DOHH2 (cell line): ENCODE results near the gene ZNF577.

Experiments
- H3F3A ChIP-seq: fragments of 200-600 bp; sonication (generic), shearing (Covaris generic); 2 replicates; pipeline ENCODE4 v1.6.0; 2016; ENCODE audit warnings: antibody characterized with exemption, mild to moderate bottlenecking; ENCODE audit not compliant: control insufficient read depth, insufficient read depth
- H3K27ac ChIP-seq: fragments of 200-600 bp; sonication (generic); 2 replicates; pipeline ENCODE4 v1.5.1; 2014; ENCODE audit warnings: low read depth, mild to moderate bottlenecking, low read length, moderate library complexity
- H3K27me3 ChIP-seq: fragments of 200-600 bp; sonication (generic); 2 replicates; pipeline ENCODE4 v1.6.1; 2014; ENCODE audit warnings: mild to moderate bottlenecking, low read length, mixed read lengths; ENCODE audit not compliant: control insufficient read depth
- H3K36me3 ChIP-seq: fragments of 200-600 bp; sonication (generic); 2 replicates; pipeline ENCODE4 v1.6.1; 2014; ENCODE audit warnings: mild to moderate bottlenecking, low read length, moderate library complexity, mixed read lengths; ENCODE audit not compliant: control insufficient read depth
- H3K4me1 ChIP-seq: fragments of 200-600 bp; sonication (generic); 2 replicates; pipeline ENCODE4 v1.6.1; 2014; ENCODE audit warnings: mild to moderate bottlenecking, low read length, mixed read lengths; ENCODE audit not compliant: control insufficient read depth
- H3K4me2 ChIP-seq: fragments of 200-600 bp; sonication (generic); 2 replicates; pipeline ENCODE4 v1.6.0; 2014; ENCODE audit warnings: mild to moderate bottlenecking, low read length, moderate library complexity
- H3K4me3 ChIP-seq: fragments of 200-600 bp; sonication (generic); 2 replicates; pipeline ENCODE4 v1.5.1; 2014; ENCODE audit warnings: mild to moderate bottlenecking, low read length, mixed read lengths
- H3K79me2 ChIP-seq: fragments of 200-600 bp; sonication (generic); 2 replicates; pipeline ENCODE4 v1.6.1; 2014; ENCODE audit warnings: mild to moderate bottlenecking, low read length, mixed read lengths; ENCODE audit not compliant: control insufficient read depth
- H3K9me2 ChIP-seq: fragments of 200-600 bp; sonication (generic); replicated peaks from 2 replicates; pipeline ENCODE4 v1.6.1; 2014; ENCODE audit warnings: mild to moderate bottlenecking, low read length, mixed read lengths; ENCODE audit not compliant: control insufficient read depth
- H3K9me3 ChIP-seq: fragments of 200-600 bp; sonication (generic); 2 replicates; pipeline ENCODE4 v1.6.1; 2014; ENCODE audit warnings: antibody characterized with exemption, low read length, mixed read lengths; ENCODE audit not compliant: control insufficient read depth, insufficient read depth
- H4K20me1 ChIP-seq: fragments of 200-600 bp; sonication (generic); 2 replicates; pipeline ENCODE4 v1.6.0; 2014; ENCODE audit warnings: low read depth, mild to moderate bottlenecking, antibody characterized with exemption, low read length, moderate library complexity; ENCODE audit not compliant: control insufficient read depth, insufficient read depth
- EZH2phosphoT487 ChIP-seq: fragments of 200-600 bp; sonication (generic); IDR thresholded peaks from 2 replicates; pipeline ENCODE4 v1.6.1; 2017; ENCODE audit warnings: borderline replicate concordance, mild to moderate bottlenecking, antibody characterized with exemption, low read length, moderate library complexity, mixed read lengths
- TF ChIP-seq, protein P1 (sequence below): fragments of 200-600 bp; sonication (generic); IDR thresholded peaks from one replicate; pipeline ENCODE4 v1.5.1; 2014; ENCODE audit warnings: antibody characterized with exemption, mild to moderate bottlenecking, low read depth, low read length; ENCODE audit not compliant: poor library complexity, severe bottlenecking

The ZNF577 gene

DNA sequence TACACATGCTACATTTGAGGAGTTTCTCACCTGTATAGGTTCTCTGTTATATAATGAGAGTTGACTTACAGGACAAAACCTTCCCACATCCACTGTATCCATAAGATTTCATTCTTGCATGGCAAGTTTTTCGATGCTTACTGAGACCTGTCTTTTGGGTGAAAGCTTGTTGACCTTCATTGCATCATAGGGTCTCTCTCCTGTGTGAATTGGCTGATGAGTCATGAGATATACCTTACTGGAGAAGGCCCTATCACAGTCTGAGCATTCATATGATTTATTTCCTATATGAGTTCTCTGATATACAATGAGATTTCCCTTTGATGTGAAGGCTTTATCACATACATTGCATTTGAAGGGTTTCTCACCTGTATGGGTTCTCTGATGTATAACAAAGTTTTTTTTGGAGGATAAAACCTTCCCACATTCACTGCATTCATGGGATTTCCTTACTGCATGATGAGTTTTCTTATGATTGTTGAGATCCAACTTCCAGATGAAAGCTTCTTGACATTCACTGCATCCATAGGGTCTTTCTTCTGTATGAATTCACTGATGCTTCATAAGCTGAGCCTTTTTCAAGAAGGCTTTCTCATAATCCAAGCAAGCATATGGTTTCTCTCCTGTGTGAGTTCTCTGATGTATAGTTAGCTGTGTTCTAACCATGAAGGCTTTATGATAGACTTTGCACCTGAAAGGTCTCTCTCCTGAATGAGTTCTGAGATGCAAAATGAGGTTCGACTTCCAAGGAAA is 25.7 kb downstream of the ZNF577 start:
- no peaks in the 10 kb centered on the region for H3F3A ChIP-seq
- H3K36me3 ChIP-seq: no peaks in the 10 kb centered on the region

DNA sequence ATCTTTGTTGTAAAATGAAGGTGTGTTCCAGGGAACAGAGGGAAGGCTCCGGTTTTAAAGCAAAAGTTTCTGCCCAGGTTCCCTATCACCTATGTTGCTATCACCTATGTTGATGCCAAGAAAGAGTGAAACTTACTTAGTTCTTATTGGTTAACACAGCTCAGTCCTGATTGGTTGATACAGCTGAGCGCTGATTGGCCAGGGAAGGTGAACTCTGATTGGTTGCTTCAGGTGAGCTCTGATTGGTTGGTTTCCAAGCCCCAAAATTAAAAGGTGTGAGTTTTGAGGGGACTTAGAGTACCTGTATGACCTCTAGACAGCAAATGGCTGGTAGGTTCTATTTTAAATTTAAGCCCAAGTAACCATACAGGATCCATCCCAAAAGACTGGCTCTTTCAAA is 50.6 kb downstream of the ZNF577 start:
- TF ChIP-seq EZH2phosphoT487: no peak
- TF ChIP-seq, protein P1, sequence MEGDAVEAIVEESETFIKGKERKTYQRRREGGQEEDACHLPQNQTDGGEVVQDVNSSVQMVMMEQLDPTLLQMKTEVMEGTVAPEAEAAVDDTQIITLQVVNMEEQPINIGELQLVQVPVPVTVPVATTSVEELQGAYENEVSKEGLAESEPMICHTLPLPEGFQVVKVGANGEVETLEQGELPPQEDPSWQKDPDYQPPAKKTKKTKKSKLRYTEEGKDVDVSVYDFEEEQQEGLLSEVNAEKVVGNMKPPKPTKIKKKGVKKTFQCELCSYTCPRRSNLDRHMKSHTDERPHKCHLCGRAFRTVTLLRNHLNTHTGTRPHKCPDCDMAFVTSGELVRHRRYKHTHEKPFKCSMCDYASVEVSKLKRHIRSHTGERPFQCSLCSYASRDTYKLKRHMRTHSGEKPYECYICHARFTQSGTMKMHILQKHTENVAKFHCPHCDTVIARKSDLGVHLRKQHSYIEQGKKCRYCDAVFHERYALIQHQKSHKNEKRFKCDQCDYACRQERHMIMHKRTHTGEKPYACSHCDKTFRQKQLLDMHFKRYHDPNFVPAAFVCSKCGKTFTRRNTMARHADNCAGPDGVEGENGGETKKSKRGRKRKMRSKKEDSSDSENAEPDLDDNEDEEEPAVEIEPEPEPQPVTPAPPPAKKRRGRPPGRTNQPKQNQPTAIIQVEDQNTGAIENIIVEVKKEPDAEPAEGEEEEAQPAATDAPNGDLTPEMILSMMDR: no peak
- Histone ChIP-seq H3K27ac (no peak overlapping the region), H3K27me3 (no peaks in the 10 kb centered on the region), H3K4me3 (no peak overlapping the region), H3K4me2 (no peak overlapping the region), H3K9me2 (no peaks in the 10 kb centered on the region), H3K4me1 (no peaks in the 10 kb centered on the region), H3K79me2 (no peaks in the 10 kb centered on the region), H3F3A (no peaks in the 10 kb centered on the region), H4K20me1 (no peaks in the 10 kb centered on the region), H3K36me3 (no peaks in the 10 kb centered on the region), H3K9me3 (peaks cover 9% of the 10 kb centered on the region; the same call in 1 of the 2 replicates)

More for the DNA sequence above, 25.7 kb downstream of the ZNF577 start:
- Histone ChIP-seq H3K79me2 (no peaks in the 10 kb centered on the region), H3K9me3 (peaks cover 41% of the 10 kb centered on the region), H3K9me2 (no peaks in the 10 kb centered on the region), H3K4me3 (no peak overlapping the region), H3K4me2 (no peak overlapping the region), H4K20me1 (no peaks in the 10 kb centered on the region), H3K27ac (no peak overlapping the region), H3K4me1 (no peaks in the 10 kb centered on the region), H3K27me3 (no peaks in the 10 kb centered on the region)
- TF ChIP-seq EZH2phosphoT487: no peak
- TF ChIP-seq, protein P1: no peak

DNA sequence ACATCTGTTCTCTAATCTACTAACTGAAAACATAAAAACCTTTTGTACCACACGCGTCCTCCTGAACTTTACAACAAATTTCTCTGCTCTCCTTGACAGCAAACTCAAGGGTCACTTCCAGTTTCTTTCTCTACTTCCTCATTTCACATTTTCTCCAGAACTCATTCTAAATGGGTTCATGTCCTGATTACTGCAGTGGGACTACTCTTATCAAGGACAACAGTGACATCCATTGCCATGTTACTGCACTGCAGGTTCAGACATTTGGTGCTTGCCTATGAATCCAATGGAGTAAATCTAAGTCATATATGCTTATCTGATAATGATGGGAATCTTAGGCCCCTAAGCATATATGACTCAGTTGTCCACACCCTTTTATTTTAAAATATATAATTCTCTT is 57.5 kb downstream of the ZNF577 start:
- Histone ChIP-seq H3K9me3 (peaks cover 11% of the 10 kb centered on the region), H3K4me1 (no peaks in the 10 kb centered on the region), H3K36me3 (no peaks in the 10 kb centered on the region), H3K4me3 (no peak overlapping the region), H4K20me1 (no peaks in the 10 kb centered on the region), H3K27me3 (no peaks in the 10 kb centered on the region), H3K27ac (no peak overlapping the region), H3K9me2 (no peaks in the 10 kb centered on the region), H3K79me2 (no peaks in the 10 kb centered on the region), H3K4me2 (no peak overlapping the region), H3F3A (no peaks in the 10 kb centered on the region)
- TF ChIP-seq EZH2phosphoT487: no peak
- TF ChIP-seq, protein P1: no peak
